Muscle of back (tissue), 11 donors: ENCODE measurements around the gene FBXO42. TPM values are rescaled to one million over a fixed set of nuclear protein-coding genes. Genes with fewer than 3 reads are reported as not detected.

ENCODE experiments used
- DNase-seq, 3 donors: peaks; one replicate each; pipeline versions ENCODE4 v3.0.0 to v3.0.0-alpha.2; 2013
- polyA plus RNA-seq, 10 donors: library from polyadenylated mRNA; unstranded; fragments of 120-200 nt; gene quantifications; one replicate each; pipeline ENCODE4 v1.2.1, GENCODE V29; 2013; ENCODE audit not compliant: insufficient read length in 10 of 10

Gene FBXO42
- polyA plus RNA-seq, 10 donors = 13.5 to 17.9 (median 16.8) TPM

- no peak for DNase-seq
These were observed 107.5 kb downstream of the FBXO42 start for GRCh38 chr1:16244650-16245285.

DNA sequence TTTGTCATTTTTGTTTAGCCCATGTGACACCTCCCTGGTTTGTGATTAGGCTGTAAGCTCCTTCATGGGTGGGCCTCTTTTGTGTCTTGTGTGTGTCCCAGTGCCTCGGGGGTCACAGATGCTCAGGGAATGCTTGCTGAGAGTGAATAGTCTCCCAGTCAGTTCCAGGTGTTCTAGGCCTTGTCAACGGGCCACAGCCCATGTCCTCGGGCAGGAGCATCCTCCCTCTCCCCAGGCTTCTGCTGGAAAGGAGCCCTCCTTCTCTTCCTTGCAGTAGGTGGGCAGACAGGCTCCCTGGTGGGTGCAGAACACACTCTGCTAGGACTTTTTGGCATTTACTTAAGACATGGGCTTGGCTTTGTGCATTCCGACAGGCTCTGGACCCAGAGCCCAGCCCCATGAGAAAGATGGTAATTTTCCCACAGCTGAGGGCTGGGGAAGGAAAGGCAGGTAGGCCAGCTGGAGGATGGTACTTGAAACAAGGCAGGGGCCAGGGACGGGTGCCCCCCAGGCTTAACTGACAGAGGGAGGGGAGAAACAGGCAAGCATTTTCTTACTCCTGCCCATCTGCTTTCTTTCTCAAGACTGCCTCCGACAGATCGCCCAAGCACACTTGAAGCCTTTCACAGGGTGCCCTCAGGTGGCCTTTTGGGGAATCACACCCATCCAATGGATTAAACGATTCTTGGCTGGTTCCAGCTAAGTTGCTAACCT, 108.2 kb downstream of the FBXO42 start:
- DNase-seq = peak; percentile 75 to 89 (median 81)

DNA sequence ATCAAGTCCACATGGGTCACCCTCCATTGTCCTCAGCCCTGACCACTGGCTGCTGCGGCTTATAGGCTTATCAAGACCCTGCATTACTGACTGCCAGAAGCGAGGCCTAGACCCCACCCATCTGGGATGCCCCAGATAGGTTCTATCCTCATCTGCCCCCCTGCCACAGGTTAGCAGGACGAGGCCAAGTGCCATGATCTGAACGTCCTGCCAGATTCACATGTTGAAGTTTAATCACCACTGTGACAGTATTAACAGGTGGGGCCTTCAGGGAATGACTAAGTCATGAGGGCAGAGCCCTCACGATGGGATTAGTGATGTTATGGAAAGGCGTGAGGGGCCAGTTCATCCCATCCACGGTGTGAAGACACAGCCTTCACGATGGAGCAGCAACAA, 109.1 kb downstream of the FBXO42 start:
- DNase-seq = peak in 1 of 3 donors; percentile 14

GRCh38 chr1:16242556-16243214, 109.6 kb downstream of the FBXO42 start:
- no peak for DNase-seq

- peak in 1 of 3 donors; percentile 10 for DNase-seq
These were observed 111.0 kb downstream of the FBXO42 start for GRCh38 chr1:16241221-16241708.

GRCh38 chr1:16239972-16240491, 112.2 kb downstream of the FBXO42 start:
- DNase-seq = no peak

- DNase-seq = no peak
These were observed 114.9 kb downstream of the FBXO42 start for GRCh38 chr1:16237343-16237830.

DNA sequence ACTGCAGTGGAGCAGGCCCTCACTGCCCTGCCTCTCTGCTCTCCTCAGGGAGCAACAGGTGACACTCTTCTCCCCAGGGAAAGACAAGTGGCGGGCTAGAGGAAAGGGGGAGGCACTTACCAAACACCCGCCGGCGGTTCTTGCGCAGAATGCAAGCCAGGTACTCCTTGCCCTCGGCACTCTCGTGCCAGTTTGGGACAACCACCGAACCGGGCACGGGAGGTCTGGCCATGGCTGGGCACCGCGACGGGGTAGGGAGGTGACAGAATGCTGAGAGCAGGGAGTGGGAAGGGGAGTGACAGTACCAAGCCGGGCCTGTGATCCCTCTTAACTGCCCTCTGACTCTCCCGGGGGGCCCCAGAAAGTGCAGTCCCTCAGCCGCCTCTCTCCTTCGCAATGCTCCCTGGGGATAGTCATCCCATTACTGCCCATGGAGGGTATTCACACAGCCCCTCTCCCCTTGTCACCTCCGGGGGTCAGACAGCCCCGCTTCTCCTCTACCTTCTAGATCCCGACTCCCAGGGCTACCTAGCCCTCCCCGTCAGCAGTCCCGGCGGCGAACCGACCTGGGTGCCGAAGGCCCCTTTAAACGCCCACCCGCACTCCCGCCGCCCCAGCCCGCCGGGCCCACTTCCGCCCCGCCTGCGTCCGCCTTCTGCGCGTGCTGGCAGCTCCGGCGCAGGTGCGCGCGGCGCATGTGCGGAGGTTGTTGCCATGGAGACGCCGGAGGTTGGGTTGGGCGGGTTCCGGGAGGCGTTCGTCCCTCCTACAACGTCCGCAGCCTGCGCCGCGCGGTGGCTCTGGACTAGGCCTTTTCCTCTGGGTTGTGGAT, 115.6 kb downstream of the FBXO42 start, which contains the start of gene CPLANE2:
TSS of gene CPLANE2 (minus strand) at position 673 of the 832 bp plus-strand sequence. CDS start at position 232, 441 bp downstream.
- peak; percentile 88 to 97 (median 96) for DNase-seq

DNA sequence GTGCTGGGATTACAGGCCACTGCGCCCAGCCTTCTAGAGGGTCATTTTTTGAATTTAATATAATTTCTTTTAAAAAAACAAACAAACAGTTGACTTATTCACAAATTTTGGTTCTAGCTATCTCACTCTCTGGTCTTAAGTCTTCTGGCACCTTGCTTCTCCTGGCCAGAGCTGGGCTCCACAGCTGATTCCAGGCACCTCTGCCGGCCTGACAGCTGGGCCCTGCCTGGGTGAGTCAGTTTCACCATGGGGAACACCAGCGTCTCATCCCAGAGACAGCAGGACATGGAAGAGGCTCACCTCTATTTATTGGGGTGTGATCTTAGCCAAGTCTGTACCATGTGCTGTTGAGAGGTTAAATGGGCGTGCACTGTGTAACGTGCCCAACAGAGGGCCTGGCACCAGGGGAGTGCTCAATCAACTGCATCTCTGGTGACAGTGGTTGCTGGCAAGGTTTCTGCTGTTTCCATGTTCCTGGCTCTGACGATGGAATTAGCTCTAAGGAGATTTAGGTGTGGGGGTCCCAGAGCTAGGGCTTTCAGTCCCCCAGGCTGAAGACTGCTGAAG, 116.3 kb downstream of the FBXO42 start:
- DNase-seq = no peak

GRCh38 chr1:16235347-16235746, 116.9 kb downstream of the FBXO42 start:
- no peak for DNase-seq

DNA sequence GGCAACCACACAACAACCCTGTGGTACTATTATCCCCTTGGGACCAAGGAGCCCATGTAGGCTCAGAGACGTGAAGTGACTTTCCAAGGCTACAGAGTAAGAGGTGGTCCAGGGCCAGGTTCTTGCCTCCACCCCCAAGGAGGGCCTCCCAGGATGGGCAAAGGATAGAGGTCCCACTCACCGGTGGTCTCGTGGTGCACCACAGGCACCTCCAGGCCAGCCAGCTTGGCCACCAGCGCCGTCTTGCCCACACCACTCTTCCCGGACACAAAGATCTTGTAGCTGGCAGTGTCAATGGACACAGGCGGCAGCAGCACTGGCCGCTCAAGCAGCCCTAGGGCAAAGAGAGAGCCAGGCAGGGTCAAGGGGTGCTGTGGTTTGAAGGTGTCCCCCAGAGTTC, 118.8 kb downstream of the FBXO42 start:
- no peak for DNase-seq

GRCh38 chr1:16232316-16232710, 120.0 kb downstream of the FBXO42 start:
- DNase-seq = no peak

DNA sequence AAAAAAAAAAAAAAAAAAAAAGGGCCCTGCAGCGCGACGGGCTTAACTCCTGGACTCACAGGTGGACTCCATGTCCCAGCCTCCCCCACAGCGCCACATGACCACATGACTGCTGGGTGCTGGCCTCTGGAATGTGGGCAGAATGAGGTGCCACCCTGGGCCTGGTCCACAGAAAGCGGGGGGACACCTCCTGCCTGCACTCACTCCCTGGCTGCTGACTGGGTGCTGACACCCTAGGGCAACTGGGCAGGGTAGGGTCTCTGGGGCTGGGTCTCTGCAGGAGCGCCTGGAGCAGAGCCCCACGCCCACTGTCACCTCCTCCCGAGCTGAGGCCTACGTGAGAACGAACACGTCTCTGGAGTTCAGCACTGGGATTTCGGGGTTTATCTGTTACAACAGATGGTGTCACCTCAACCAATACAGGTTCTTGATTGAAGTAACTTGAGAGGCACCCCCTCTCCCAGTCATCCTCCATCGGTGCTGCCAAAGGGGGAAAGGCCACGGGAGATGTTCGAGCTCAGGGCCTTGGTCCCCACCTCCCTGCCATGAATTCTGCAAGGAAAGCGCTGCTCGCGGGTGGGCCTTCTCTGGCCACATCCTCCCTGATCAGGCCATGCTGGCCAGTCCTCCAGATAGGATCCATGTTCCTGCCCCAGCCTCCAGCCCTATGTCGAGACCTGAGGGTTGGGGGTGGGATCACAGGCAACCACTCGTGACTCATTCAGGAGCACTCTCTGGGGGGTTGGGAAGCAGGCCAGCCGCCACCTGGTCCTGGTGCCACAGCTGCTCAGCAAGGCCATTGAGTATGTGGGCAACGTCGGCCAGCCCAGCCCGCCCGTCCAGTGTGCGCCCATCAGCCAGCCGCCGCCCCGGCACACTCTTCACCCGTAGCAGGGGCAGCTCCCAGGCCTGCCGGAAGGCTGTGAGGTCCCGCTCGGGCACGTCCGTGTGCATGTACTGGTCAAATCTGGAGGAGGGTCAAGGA, 120.7 kb downstream of the FBXO42 start:
- no peak for DNase-seq

DNA sequence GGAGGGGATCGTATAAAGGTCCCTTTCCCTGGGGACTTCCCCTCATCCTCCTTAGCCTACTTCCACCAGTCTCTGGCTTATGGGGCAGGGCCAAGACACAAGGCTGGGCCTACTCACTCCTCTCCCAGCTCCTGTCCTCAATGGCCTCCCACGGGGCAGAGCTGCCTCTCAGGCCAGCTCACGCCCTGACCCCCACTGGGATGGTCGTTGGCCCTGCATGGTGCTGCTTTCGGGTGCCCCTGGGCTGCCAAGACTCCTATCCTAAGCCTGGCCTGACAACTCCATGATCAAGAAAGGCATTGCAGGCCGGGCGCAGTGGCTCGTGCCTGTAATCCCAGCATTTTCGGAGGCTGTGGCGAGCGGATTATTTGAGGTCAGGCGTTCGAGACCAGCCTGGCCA, 121.5 kb downstream of the FBXO42 start:
- DNase-seq = no peak

DNA sequence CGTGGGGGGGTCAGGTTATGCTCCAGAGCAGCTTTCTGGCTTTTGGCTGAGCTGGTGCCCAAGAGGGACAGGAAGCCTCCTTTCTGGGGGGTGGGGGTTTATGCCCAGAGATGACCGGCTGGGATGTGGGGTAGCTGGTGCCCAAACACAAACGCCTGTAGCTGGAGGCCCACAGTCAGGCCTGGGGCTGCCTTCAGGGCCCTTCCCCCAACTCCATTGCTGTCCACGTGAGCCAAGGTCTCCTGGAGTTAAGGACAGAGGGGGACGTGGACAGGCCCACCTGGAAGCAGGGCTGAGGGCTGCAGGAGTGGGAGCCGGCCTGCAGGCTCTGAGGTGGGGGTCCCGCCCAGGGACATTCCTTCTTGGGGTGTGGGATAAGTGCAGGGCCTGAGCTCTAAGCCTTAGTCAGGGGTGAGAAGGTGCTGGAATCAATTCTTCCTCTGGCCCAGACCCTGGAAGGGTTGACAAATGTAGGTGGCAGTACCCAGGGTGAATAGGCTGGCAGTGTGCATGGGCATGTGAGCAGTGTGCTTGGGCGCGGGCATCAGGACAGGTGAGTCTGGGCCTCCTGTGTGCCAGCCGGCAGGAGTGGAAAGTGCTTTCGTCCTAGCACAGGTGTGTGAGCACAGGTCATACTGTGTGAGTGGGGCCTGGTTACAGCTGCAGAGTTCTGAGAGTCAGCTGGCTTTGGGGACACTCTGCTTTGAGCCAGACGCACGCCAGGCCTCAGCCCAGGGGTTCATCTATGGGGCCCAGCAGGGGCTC, 122.1 kb downstream of the FBXO42 start:
- no peak for DNase-seq

- peak in 1 of 3 donors; percentile 47 for DNase-seq
These were observed 125.6 kb downstream of the FBXO42 start for GRCh38 chr1:16226490-16227179.

DNA sequence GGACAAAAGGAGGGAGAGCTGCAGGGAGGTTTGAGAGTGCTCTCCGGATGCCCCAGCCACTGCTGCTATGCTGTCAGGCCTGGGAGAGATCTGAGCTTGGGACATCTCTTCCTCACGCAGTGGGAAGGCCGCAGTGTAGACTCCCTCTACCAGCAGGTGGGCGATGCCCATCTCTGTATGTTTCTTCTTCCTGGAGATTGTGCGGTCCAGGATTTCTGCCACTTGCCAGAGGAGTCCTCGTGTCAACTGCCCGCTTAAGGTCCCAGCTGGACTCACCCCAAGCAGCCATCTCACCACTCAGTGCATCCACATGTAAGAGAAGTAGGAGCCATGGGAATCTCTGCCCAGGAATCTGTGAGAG, 126.2 kb downstream of the FBXO42 start:
- peak in 1 of 3 donors; percentile 11 for DNase-seq

DNA sequence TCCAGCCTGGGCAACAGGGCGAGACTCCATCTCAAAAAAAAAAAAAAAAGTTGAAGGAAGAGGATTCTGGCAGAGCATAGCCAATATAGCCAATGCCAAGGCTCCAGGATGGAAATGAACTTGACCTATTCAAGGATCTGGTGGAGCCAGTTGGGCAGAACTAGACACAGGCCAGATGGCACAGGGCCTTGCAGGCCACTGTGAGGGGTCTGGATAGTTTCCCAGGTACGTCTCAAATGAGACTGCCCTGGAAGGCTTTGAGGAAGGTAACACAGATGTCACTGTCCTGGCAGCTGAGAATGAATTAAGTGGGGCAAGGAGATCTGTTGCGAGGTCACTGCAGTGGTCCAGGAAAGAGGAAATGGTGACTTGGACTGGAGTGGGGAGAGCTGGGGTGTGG, 127.8 kb downstream of the FBXO42 start:
- DNase-seq = no peak
